NB4 (cell line): ENCODE measurements around the gene EPHB1.

ENCODE experiments used
- DNase-seq: peaks from one replicate; pipeline ENCODE4 v3.0.0; 2010; ENCODE audit warnings: low read depth
- H3K4me3 ChIP-seq: one replicate; pipeline ENCODE4 v1.5.1; 2011; ENCODE audit warnings: mild to moderate bottlenecking, low read depth, low read length, moderate library complexity
- CTCF ChIP-seq: IDR thresholded peaks from one replicate; pipeline ENCODE4 v1.5.1; 2012; ENCODE audit warnings: low read depth, low read length
- MAX ChIP-seq: IDR thresholded peaks from 2 replicates; pipeline ENCODE4 v1.6.1; 2011; ENCODE audit warnings: low read depth, low read length
- MYC ChIP-seq: IDR thresholded peaks from 2 replicates; pipeline ENCODE4 v1.6.1; 2011; ENCODE audit warnings: low read depth, low read length
- POLR2A ChIP-seq: IDR thresholded peaks from 2 replicates; pipeline ENCODE4 v1.6.1; 2011; ENCODE audit warnings: mild to moderate bottlenecking; ENCODE audit not compliant: insufficient read length; ENCODE audit errors: extremely low read depth

EPHB1 gene

GRCh38 chr3:134820994-134821393 is 25.9 kb downstream of the EPHB1 start:
- DNase-seq = no peak
- no peak overlapping the region for H3K4me3 ChIP-seq
- TF ChIP-seq CTCF = no peak
- no peak for TF ChIP-seq POLR2A
- no peak for TF ChIP-seq MYC
- TF ChIP-seq MAX = no peak

- no peak overlapping the region for H3K4me3 ChIP-seq
- no peak for TF ChIP-seq MYC
- no peak for TF ChIP-seq MAX
- no peak for TF ChIP-seq CTCF
- no peak for TF ChIP-seq POLR2A
- DNase-seq = no peak
These were observed 27.0 kb downstream of the EPHB1 start for GRCh38 chr3:134822090-134822489.

GRCh38 chr3:134823679-134824078 is 28.6 kb downstream of the EPHB1 start:
- H3K4me3 ChIP-seq = no peak overlapping the region
- TF ChIP-seq MYC (no peak), CTCF (no peak), POLR2A (no peak)
- DNase-seq = no peak

- DNase-seq = no peak
- no peak for TF ChIP-seq MAX
- TF ChIP-seq MYC = no peak
- no peak for TF ChIP-seq POLR2A
- TF ChIP-seq CTCF = no peak
These were observed 29.7 kb downstream of the EPHB1 start for GRCh38 chr3:134824791-134825190.

GRCh38 chr3:134827213-134827612 is 32.2 kb downstream of the EPHB1 start:
- H3K4me3 ChIP-seq = no peak overlapping the region
- TF ChIP-seq CTCF = no peak
- TF ChIP-seq POLR2A = no peak
- TF ChIP-seq MYC = no peak
- no peak for TF ChIP-seq MAX
- no peak for DNase-seq

More at GRCh38 chr3:134824791-134825190, 29.7 kb downstream of the EPHB1 start:
- H3K4me3 ChIP-seq = no peak overlapping the region

- no peak for DNase-seq
- no peak for TF ChIP-seq CTCF
- TF ChIP-seq MYC = no peak
- TF ChIP-seq MAX = no peak
- no peak for TF ChIP-seq POLR2A
- no peak overlapping the region for H3K4me3 ChIP-seq
These were observed 34.7 kb downstream of the EPHB1 start for GRCh38 chr3:134829721-134830120.
